GM12892 (cell line): Measurements from ENCODE around the gene CMAS.

Experiments
- POLR2A ChIP-seq: IDR thresholded peaks from 2 replicates; pipeline ENCODE4 v1.6.1; 2011; ENCODE audit warnings: low read depth, low read length, control low read depth
- POLR2AphosphoS5 ChIP-seq: IDR thresholded peaks from 2 replicates; pipeline ENCODE4 v1.6.1; 2011; ENCODE audit warnings: low read depth, low read length, control low read depth
- TAF1 ChIP-seq: IDR thresholded peaks from 2 replicates; pipeline ENCODE4 v1.6.1; 2011; ENCODE audit warnings: low read depth, mild to moderate bottlenecking, control low read depth, low read length, borderline replicate concordance

GRCh38 chr12:22039361-22039760 lies 6.7 kb upstream of the CMAS start:
- no peak for TF ChIP-seq POLR2AphosphoS5
- no peak for TF ChIP-seq POLR2A
- no peak for TF ChIP-seq TAF1
